ENCODE measurements around the gene TMOD1.

DNA sequence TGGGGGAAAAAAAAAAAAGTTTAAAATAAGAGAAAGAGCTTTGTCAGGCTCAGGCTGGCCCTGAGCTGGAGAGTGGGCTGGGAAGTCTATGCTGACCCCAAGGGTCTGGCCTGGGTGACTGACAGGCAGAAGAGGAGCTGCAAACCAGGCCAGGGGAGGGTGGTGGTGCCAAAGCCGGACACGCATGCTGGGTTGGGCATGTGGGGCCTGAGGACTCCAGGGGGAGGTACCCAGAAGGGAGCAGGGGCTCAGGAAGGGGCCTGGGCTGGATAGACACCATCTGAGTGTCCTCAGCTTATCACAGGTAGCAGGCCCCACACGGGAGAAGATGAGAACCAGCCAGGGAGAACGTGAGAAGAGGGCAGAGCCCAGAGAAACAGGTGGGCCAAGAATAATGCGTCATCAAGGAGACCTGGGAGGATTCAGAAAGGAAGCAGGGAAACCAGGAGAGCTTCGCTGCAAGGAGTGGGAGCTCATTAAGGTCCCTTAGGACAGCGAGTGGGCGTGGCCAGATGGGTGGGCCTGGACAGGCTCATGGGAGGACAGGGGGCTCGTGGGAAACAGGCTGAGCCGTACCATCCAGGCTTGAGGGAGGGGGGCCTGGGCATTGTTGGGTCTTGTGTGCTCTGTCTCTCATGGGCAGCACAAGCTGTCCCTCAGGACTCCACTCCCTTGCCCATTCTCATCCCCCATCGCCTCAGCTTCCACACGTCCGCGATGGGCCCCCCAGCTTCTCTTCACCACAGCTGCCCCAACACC lies 16.0 kb downstream of the TMOD1 start:
- no peak for TF ChIP-seq CTCF (IDR thresholded peaks at IDR 0.05)
- TF ChIP-seq POLR2A (IDR thresholded peaks at IDR 0.05) = no peak
